HepG2 (cell line): Measurements from ENCODE around the gene FAM228A. TPM values are rescaled to one million over a fixed set of nuclear protein-coding genes. Genes with fewer than 3 reads are reported as not detected.

Source experiments
- ATAC-seq: fragments of 200-7000 bp; cut with Tn5 transposase; 3 replicates; pipeline ENCODE4 v1.9.1; 2020; ENCODE audit warnings: mild to moderate bottlenecking, moderate library complexity
- BruUV-seq: library from RNA; stranded (reverse); fragments of 400-500 nt; replicated peaks from 2 replicates; lab custom pipeline; 2021; lab: Mats Ljungman, UMichigan
- CTCF ChIA-PET: fragments of 300-600 bp; formaldehyde crosslinking; extraction: SDS; loops from one replicate; lab custom pipeline; 2021; ENCODE audit warnings: low total read pairs, inconsistent platforms, low intra/inter-chr PET ratio; lab: Yijun Ruan, JAX
- POLR2A ChIA-PET: fragments of 350-600 bp; sonication (Branson Sonifier 250); formaldehyde crosslinking; loops from one replicate; lab custom pipeline; 2020; ENCODE audit warnings: antibody characterized with exemption, inconsistent platforms; lab: Yijun Ruan, JAX
- DNase-seq: peaks from one replicate; pipeline ENCODE4 v3.0.0-alpha.2; 2015; ENCODE audit warnings: low spot score
- FAIRE-seq: peaks from 3 replicates; lab custom pipeline; 2011; peaks lifted over from hg19 to GRCh38; lab: Jason Lieb, UNC
- H2AFZ ChIP-seq: one replicate; pipeline ENCODE4 v1.6.1; 2011; ENCODE audit warnings: low read length, inconsistent platforms
- H3K27ac ChIP-seq: fragments of 300-600 bp; 3 replicates; pipeline ENCODE4 v1.8.0; 2011; ENCODE audit warnings: mixed run types, mild to moderate bottlenecking, mixed read lengths, low read length, inconsistent platforms; ENCODE audit not compliant: insufficient read depth; ENCODE audit errors: extremely low read length
- H3K27me3 ChIP-seq, 2 experiments: fragments of 200-600 bp in 1 of 2; 2 replicates in 1 of 2; 3 replicates in 1 of 2; pipeline versions ENCODE4 v1.6.0 to v1.8.0; 2011; ENCODE audit warnings: low read length in 2 of 2, mild to moderate bottlenecking in 2 of 2, moderate library complexity in 2 of 2, inconsistent platforms in 1 of 2; ENCODE audit not compliant: insufficient read depth in 2 of 2, control insufficient read depth in 1 of 2
- H3K36me3 ChIP-seq, 2 experiments: fragments of 200-600 bp in 1 of 2; replicated peaks in 1 of 2; 2 replicates in 1 of 2; 3 replicates in 1 of 2; pipeline versions ENCODE4 v1.5.1 to v1.8.0; 2011; ENCODE audit warnings: low read length in 2 of 2, inconsistent platforms in 1 of 2; ENCODE audit not compliant: insufficient read depth in 2 of 2, control insufficient read depth in 1 of 2
- H3K4me1 ChIP-seq: 2 replicates; pipeline ENCODE4 v1.5.1; 2012; ENCODE audit warnings: low read length, inconsistent platforms; ENCODE audit not compliant: insufficient read depth
- H3K4me2 ChIP-seq: 2 replicates; pipeline ENCODE4 v1.6.0; 2011; ENCODE audit warnings: low read depth, low read length, inconsistent platforms
- H3K4me3 ChIP-seq, 3 experiments: fragments of 200-600 bp in 1 of 3; sonication (generic), shearing (Covaris generic) in 1 of 3; replicated peaks in 1 of 3; 2 replicates each; pipeline ENCODE4 v1.5.1; 2011 to 2016; ENCODE audit warnings: low read length in 3 of 3, inconsistent platforms in 2 of 3, low read depth in 2 of 3, mild to moderate bottlenecking in 2 of 3, control low read depth in 1 of 3, mixed read lengths in 1 of 3; ENCODE audit not compliant: insufficient read depth in 1 of 3
- H3K79me2 ChIP-seq: one replicate; pipeline ENCODE4 v1.6.1; 2011; ENCODE audit warnings: low read length, inconsistent platforms; ENCODE audit not compliant: insufficient read depth
- H3K9ac ChIP-seq: 2 replicates; pipeline ENCODE4 v1.6.0; 2011; ENCODE audit warnings: mild to moderate bottlenecking, low read depth, low read length, inconsistent platforms; ENCODE audit not compliant: insufficient read depth
- H3K9me3 ChIP-seq: 2 replicates; pipeline ENCODE4 v1.5.1; 2012; ENCODE audit warnings: mild to moderate bottlenecking, low read length
- H4K20me1 ChIP-seq: 2 replicates; pipeline ENCODE4 v1.6.0; 2011; ENCODE audit warnings: inconsistent platforms, mild to moderate bottlenecking, low read length, moderate library complexity; ENCODE audit not compliant: insufficient read depth
- CSRNP1 ChIP-seq: sonication (generic); formaldehyde crosslinking; IDR thresholded peaks from 2 replicates; pipeline ENCODE4 v1.8.1; 2023; ENCODE audit warnings: mild to moderate bottlenecking, missing genetic modification reagents
- NR3C1 ChIP-seq: sonication (generic); formaldehyde crosslinking; IDR thresholded peaks from 2 replicates; pipeline ENCODE4 v1.4.0; 2020; ENCODE audit warnings: missing genetic modification reagents
- ZKSCAN5 ChIP-seq: sonication (generic); formaldehyde crosslinking; IDR thresholded peaks from 2 replicates; pipeline ENCODE4 v1.5.1; 2020; ENCODE audit warnings: mild to moderate bottlenecking, missing genetic modification reagents
- ZNF281 ChIP-seq: sonication (generic); formaldehyde crosslinking; IDR thresholded peaks from 2 replicates; pipeline ENCODE4 v1.4.0; 2020; ENCODE audit warnings: missing genetic modification reagents, borderline replicate concordance
- ZNF776 ChIP-seq: sonication (generic); formaldehyde crosslinking; IDR thresholded peaks from 2 replicates; pipeline ENCODE4 v1.4.0; 2020; ENCODE audit warnings: mild to moderate bottlenecking, missing genetic modification reagents
- WGBS: methylation state at CpG from one replicate; pipeline ENCODE4 v1.1.6; 2017; ENCODE audit warnings: low lambda C conversion rate; 5-methylcytosine and 5-hydroxymethylcytosine counted together
- in situ Hi-C: cut with HindIII; loops from 2 replicates; pipeline ENCODE4 v1.10.0; 2017; ENCODE audit warnings: low pct_unique_long_range_greater_than_20kb; ENCODE audit not compliant: extremely low pct_ligation_motif_present
- intact Hi-C: fragments of 100-400 bp; cut with micrococcal nuclease; formaldehyde crosslinking; loops from one replicate; pipeline ENCODE4 v1.10.0; 2022; ENCODE audit not compliant: unreplicated experiment
- polyA plus RNA-seq, 8 experiments: library from polyadenylated mRNA; depleted of rRNA in 3 of 8; stranded (reverse) in 7 of 8; unstranded in 1 of 8; fragments of >200 nt; fragmentation: Illumina TruSeq in 4 of 8; extraction: Trizol in 4 of 8; gene quantifications; 2 replicates each; pipeline versions ENCODE4 v1.2.1 to v1.2.3, GENCODE V29; 2011 to 2016; ENCODE audit warnings: low read depth in 4 of 8, missing spikeins in 1 of 8, mixed read lengths in 1 of 8; ENCODE audit not compliant: insufficient read depth in 1 of 8
- total RNA-seq, 5 experiments: library from RNA; depleted of rRNA; stranded (reverse); fragments of >200 nt; fragmentation: Illumina TruSeq; extraction: Trizol; gene quantifications; 2 replicates each; pipeline ENCODE4 v1.2.3, GENCODE V29; 2016; ENCODE audit warnings: low read depth in 1 of 5

The FAM228A gene
- total and polyA plus RNA-seq, 2 of the 13 experiments (the other 11 are each of a cell fraction or from before 2014, with no cell fraction given) = not detected

GRCh38 chr2:24206714-24207113, 31.9 kb downstream of the FAM228A start:
- ChIA-PET POLR2A (no interaction called here), CTCF (no interaction called here)
- ATAC-seq = no peak

More at GRCh38 chr2:24206714-24207113, 31.9 kb downstream of the FAM228A start:
- Histone ChIP-seq H3K4me3 (no peak overlapping the region), H3K4me1 (no peaks in the 10 kb centered on the region), H4K20me1 (no peaks in the 10 kb centered on the region), H3K4me2 (no peak overlapping the region), H3K9me3 (no peaks in the 10 kb centered on the region), H3K36me3 (peaks cover 2 to 12% of the 10 kb centered on the region in 2 experiments; a peak in 4 of 5 replicates), H3K79me2 (no peaks in the 10 kb centered on the region), H3K9ac (no peak overlapping the region), H2AFZ (no peak overlapping the region), H3K27me3 (no peaks in the 10 kb centered on the region), H3K27ac (no peak overlapping the region)
- WGBS = 84% methylated on average over 8 of the region's 8 CpGs
- no TSS peak for BruUV-seq
- TF ChIP-seq ZNF776 (CRISPR knock-in tag) (no peak), ZKSCAN5 (CRISPR knock-in tag) (no peak), NR3C1 (CRISPR knock-in tag) (no peak), ZNF281 (CRISPR knock-in tag) (no peak), CSRNP1 (no peak)
- no peak for DNase-seq
- in situ Hi-C loops (no loop called here), intact Hi-C loops (no loop called here)
- no peak for FAIRE-seq
